HG03575 (cell line): ENCODE results near the gene LRRC3B.
"Not testable (repeated sequence)": the region's sequence is repeated elsewhere in the genome, so short reads cannot be mapped to it uniquely, and the experiment has no call there.

Experiments
- ATAC-seq: cut with Tn5 transposase; IDR thresholded peaks from one replicate; pipeline ENCODE4 v1.9.1; 2021; ENCODE audit not compliant: unreplicated experiment, insufficient number of reproducible peaks, low FRiP score; ENCODE audit errors: extremely low read depth

The LRRC3B gene, protein sequence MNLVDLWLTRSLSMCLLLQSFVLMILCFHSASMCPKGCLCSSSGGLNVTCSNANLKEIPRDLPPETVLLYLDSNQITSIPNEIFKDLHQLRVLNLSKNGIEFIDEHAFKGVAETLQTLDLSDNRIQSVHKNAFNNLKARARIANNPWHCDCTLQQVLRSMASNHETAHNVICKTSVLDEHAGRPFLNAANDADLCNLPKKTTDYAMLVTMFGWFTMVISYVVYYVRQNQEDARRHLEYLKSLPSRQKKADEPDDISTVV

DNA sequence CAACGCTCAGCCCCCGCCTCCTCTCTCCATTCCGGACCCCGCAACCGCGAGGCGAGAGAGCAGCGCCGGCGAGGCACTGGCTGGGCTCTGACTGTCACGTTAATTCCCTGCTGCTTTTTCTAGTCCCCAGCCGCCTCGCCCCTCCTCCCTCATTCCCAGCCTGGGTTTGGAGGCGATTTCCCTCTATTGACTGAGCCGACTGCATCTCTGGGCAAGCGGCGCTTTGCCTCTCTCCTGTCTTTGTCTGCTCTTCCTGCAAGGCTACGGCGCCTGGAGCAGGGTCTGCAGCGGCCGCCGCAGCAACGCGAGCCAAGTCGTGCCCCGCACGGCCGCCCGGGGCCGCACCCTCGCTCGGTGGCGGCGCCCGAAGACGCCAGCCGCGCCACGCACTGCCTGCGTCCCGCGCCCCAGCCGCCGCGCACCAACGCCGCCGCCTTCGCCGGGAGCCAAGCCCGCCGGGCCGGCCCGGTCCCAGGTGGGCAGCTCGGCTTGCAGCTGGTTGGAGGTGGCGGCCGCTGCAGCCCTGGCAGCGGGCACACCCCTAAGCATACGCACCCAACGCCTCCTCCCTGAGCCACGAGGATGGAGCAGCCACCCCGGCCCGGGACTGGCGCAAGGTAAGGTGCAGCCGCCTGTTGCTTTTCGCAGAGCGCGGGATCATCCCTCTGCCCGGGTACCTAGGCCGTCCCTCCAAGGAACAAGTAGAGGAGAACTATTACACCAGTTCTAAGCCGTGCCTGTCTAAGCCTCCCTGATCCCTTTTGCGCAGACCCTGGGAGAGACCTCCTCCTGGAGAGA is at the start of gene LRRC3B:
Gene LRRC3B, plus strand, starts transcription at position 152 of the 798 bp plus-strand sequence. CDS start 86,901 bp downstream, outside the sequence.
- no peak for ATAC-seq

DNA sequence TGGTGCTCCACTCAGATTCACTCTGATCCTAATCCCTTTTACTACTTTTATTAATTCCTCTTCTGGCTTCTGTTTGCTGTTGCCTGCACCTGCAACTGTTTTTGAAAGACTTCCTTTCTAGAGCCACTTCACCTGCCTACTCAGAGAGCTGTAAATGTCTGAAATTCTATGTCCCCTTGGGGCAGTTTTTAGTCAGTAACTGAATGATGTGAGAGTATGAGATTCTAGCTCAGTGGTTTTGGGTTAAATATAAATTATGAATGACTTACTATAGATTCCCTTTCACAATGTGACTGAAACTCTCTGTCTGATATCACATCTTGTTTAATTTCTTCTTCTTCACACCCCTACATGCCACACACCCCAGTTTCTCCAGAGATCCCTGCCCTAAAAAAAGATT is 47.8 kb upstream of the LRRC3B start:
- no peak for ATAC-seq

DNA sequence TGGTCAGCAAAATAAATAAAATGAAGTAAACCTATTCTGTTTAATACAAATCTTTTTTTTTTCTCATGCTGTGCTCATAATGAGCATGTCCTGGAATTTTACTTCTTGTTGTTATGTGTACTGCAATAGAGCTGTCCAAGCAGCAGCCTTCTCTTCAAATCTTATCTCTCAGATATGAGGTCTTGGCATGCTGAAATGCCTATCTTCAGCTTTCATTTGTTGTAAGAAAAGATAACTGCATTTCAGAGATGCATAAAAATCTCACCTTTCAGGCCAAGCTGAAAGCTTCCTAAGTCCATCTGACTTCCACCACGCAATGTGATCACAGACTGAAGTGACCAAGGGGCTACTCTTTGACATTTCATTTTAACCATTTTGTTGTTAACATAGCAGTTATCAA is 43.5 kb upstream of the LRRC3B start:
- ATAC-seq, result no peak

DNA sequence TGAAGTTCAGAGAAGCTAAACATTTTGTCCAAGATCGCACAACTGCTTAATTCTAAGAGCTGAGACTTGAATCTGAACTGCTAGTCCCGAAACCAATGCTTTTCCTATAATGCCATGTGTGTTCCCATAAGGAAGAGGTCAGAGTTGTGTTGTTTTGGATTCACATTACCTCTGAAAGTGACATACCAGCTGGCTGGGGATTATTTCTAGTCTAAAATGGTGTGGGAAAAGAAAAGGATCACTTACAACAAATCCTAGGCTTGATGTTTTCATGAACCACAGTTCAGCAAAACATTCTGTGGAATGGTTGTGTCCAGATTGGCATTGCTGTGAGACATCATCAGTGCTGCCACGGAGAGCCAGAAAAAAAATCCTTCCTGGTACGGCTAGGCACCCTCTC is 35.0 kb upstream of the LRRC3B start:
- no peak for ATAC-seq

DNA sequence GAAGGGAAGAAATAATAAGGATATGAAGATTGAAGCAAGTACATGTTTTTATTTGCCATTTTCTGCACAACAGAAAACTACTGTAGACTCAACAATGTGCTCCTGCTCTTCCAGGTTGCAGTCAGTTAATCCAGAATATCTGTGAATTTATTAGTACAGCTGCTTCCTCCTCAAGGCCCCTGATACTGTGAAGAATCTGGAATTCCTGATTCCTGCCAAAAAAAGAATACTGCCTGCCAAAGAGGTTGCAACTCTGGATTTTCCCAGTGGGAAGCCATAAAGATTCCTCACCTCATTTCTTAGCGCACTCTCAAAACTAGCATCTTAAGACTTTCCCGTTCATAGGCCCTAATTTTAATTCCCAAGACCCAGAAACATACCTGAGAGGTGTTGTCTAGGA is 33.6 kb upstream of the LRRC3B start:
- no peak for ATAC-seq

DNA sequence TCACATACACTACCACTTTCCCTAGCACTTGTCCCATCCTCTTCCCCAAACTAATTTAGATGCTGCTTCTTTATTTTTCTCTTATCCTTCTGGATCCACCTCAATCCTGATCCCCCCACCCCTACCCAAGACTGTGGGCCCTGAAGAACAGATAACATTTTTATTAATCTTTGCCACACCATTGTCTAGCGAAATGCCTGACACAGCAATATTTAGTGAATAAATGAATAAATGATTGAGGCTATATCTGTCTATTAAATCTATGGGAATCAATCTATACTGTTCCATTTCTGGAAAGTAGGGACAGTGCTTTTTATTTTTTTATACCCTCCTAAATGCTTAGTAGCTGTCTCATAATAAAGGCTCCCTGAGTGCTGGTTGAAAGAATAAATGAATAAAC is 32.9 kb upstream of the LRRC3B start:
- ATAC-seq, result no peak

DNA sequence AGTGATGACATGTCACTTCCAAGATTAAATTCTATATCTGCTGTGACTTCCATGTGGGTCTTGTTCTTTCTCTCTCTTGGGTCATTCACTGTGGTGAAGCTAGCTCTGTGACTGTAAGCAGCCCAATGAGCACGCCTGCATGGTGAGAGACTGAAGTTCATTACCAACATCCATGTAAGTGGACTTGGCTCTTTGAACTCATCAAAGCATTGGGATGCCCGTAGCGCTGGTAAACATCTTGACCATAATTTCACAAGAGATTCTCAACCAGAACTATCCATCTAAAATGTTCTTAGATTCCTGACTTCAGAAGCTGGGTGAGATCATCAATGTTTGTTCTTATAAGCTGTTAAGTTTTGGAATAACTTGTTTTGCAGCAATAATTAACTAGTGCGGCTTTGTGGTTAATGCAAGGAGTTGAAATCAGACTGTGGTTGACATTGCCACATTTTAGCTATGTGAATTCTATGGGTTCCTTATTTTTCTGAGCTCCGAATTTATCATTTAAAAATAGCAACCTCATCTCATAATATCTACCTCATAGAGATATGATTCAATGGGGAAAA is 31.6 kb upstream of the LRRC3B start:
- no peak for ATAC-seq

DNA sequence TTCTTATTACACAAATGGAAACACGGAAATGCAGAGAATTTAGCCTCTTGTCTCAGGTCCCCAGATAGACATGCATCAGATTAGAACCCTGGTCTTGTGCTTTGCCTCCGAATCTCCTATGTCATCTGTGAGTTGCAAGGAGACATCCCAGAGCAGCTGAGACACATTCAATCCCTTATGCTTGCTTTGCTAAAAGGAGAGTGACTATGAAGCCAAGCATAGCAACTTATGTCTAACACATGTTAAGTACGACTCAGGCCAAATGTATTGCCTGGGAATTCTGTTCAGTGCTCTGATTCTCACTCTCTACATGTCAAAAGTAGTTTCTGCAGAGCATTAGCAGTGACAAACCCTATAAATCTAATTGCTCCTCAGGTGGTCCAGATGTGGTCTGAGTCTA is 30.6 kb upstream of the LRRC3B start:
- no peak for ATAC-seq

DNA sequence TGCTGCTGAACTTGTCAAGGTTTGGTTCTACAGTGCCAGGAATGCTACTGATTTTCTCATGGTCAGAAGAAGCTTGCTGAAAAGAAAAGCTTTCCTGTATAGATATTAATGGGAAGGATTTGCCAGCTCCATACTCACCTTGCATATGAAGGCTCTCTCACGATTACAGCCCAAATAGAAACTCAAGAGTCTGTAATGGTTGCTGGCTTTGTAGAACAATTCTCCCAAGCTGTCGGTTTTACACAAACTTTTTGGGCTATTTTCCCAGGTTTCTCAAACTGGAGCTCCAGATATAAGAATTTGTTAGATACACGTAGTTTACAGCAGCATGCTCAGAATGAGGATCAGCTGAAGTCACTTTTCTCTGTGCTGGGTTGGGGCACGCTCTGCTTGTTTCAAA is 30.1 kb upstream of the LRRC3B start:
- ATAC-seq, result no peak

DNA sequence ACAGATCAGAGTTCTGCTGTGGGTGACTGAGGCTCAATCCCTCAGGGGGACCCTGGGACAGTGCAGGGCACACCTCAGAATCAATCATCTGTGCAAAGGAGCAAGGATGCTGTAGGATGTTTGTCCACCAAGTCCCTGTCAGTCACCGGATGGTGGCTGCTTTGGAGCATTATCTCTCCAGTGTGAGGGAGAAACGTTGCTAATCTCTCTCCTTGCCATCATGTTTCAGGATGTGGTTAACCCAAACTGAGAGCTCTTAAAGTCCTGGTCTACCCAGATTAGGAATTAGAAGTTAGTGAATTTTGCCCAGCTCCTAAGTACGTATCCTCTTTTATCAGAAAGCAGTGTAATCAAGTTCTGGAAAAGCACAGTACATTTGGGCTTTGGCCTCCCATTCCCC is 26.2 kb upstream of the LRRC3B start:
- ATAC-seq, result no peak

DNA sequence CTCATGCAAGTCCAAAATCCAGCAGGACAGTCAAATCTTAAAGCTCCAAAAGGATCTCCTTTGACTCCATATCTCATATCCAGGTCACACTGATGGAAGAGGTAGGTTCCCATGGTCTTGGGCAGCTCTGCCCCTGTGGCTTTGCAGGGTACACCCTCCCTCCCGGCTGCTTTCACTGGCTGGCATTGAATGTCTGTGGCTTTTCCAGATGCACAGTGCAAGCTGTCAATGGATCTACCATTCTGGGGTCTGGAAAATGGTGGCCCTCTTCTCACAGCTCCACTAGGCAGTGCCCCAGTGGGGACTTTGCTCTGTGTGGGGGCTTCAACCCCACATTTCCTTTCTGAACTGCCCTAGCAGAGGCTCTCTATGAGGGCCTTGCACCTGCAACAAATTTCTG is 19.3 kb upstream of the LRRC3B start:
- not testable (repeated sequence) for ATAC-seq

DNA sequence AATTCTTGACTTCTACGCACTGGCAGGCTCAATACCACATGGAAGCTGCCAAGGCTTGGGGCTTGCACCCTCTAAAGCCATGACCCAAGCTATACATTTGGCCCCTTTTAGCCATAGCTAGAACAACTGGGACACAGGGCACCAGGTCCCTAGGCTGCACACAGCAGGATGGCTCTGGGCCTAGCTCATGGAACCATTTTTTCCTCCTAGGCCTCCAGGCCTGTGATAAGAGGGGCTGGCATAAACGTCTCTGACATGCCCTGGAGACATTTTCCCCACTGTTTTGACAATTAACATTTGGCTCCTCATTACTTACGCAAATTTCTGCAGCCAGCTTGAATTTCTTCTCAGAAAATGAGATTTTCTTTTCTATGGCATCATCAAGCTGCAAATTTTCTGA is 18.8 kb upstream of the LRRC3B start:
- ATAC-seq, result not testable (repeated sequence)

DNA sequence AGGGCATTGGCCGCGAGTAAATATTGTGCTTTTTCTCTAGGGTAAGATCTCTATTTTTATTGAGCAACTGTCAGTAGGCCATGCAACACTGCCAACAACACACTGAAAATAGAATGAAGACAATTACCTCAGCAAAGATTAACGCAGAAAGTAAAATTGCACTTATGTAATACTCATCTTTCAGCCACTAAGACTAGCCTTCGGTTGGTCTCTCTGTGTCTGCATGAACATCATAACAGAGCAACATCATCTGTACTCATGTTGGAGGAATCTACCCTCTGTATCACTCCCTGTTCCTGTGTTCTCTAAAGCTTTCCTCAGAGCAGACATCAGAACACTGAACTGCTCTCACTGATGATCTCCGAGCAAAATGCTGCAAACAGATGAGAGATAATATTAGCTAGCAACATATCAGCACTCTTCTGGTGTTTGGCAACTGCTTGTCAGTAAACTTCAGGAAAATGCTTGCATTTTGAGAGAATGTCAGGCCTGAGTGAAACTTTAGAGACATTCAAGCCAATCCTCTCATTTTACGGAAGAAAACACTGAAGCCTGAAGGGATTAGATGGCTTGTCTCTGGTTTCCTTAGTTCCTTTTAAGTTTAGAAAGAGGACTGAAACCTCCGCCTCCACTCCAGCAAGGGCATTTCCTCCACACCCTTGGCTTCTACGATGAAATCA is 8.4 kb upstream of the LRRC3B start:
- no peak for ATAC-seq

DNA sequence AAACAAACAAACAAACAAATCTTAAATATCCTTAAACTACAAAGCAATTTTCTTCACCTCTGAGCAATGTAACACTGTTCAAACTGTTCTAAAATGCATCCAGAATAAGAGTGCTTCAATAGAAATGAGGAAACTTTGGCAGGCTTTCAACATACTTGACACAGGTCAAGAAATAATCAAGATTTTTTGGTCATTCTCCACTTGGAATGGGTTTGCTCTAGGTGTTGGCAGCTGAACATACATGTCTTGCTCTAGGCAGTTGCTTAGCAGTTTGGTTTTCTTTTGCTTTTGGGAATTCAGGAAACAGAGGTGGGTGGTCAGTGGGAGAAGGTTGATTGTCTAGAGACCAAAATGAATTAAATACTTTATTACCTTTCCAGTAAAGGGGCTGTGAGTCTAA is 1.4 kb upstream of the LRRC3B start:
- ATAC-seq, result no peak

DNA sequence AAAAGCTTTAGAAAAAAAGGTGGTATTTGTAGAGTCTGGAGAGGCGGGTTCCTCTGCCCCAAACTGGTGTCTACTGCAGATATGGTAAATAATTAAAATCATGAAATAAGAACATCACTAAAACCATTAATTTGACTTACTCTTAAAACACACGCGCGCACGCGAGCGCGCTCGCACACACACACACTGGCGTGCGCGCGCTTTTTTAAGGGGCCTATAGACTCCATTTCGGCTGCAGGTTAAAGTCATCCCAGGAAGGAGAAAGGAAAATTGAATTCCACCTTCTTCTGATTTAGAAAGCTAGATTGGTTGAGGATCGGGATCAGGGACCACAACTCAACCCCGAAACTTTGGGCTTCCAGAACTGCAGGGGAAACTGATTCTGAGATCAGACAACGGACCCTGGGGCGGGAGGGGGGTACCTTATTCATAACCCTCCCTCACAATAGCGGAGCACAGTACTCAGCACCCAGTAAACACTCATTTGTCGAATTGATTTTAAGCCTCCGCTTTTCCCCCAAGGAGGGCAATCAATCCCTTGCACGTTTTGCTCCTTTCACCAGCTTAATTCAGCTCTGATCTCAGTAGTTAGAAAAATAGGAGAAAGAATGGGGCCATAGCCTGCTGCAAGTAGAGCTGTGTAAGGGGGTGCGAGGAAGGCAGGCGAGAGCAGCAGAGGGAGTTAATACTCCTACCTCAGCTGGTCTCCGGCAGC is 509 bp upstream of the LRRC3B start:
- no peak for ATAC-seq

DNA sequence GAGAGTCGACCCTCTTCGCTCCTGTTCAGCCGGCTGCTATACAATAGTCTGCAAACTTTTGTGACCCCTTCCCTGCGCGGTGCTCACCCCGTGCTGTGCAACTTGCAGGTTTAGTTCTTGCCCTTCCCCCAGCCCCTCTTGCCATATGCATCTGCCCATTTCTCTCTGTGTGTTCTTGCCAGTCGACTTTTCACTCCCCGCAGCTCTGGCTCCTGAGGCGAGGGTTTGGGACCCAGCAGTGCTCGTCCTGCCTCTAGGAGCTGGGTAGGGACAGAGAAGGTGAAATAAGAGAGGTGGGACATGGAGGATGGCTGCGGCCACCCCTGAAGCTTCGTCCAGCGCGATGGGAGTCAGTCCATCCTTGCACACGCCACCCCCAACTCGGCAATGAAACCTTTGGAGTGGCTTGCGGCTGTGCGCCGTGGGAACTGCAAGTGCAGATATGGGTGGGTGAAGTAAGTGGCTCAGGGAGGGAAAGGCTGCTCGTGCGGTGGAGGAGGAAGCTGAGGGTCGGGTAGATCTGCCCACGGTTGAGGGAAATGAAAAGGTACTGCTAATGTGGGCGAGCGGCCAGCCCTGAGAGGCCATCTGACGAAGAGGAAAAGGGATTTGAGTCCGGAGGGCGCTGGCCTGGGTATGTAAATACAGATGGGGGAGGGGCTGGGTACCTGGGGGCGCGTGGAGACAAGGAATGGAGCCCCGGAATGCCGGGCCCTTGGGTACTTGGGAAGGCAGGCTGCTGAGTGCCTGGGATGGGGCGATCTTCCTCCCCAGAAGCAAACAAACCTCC is 1.0 kb downstream of the LRRC3B start:
- no peak for ATAC-seq

DNA sequence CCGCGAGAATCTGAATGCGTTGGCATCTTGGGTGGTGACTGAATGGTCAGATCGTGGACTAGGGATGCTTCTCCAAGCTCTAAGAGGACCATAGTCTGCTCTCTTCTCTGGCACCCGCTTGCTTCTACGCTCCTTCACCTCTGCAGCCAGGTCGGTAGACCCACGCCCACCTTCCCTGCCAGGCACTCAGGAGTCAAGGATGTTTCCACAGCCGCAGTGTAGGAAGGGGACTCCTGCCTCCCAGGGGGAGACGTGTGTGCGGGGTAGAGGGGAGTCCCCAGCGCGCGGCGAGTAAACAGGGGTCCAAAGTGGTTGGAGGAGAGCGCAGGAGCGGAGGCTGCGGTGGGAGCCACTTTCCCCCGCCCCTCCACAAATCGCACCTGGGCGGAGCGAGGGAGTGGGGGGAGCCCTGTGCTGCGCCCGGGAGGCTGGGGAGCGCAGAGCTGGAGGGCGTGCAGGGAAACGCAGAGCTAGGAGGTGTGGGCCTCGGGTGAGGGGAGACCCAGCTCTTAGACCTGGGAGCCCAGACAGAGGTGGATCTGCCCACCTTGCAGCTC is 1.7 kb downstream of the LRRC3B start:
- no peak for ATAC-seq

DNA sequence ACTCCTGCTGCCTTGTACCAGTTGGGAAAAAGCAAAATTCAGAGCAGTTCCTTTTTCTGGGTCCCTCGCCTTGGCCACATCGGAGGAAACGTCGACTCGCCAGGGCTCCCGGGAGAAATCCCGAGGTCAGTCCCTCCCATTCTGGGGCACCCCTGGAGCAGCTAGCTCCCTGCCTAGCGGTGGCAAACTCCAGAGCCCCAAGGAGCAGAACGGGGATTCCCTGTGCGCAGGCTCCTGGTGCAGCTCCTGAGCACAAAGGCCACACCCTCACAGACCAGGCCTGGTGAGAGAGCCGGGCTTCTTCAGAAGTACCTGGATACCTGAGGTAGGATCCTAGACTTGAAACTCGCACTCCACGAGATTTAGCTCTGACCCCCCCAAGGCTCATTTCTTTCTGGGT is 2.6 kb downstream of the LRRC3B start:
- no peak for ATAC-seq
